CD4-positive, alpha-beta T cell treated with Interleukin-4 for 1 hour (primary cell): Measurements from ENCODE around the gene DENND5B.
A peak's percentile ranks its signal among the peaks of the same experiment; 100 is the strongest.

Experiments
- DNase-seq, 2 donors: peaks; one replicate each; pipeline ENCODE4 v3.0.0-alpha.2; 2020 to 2022

Gene DENND5B

GRCh38 chr12:31368666-31369361 lies 222.1 kb downstream of the DENND5B start:
- no peak for DNase-seq

DNA sequence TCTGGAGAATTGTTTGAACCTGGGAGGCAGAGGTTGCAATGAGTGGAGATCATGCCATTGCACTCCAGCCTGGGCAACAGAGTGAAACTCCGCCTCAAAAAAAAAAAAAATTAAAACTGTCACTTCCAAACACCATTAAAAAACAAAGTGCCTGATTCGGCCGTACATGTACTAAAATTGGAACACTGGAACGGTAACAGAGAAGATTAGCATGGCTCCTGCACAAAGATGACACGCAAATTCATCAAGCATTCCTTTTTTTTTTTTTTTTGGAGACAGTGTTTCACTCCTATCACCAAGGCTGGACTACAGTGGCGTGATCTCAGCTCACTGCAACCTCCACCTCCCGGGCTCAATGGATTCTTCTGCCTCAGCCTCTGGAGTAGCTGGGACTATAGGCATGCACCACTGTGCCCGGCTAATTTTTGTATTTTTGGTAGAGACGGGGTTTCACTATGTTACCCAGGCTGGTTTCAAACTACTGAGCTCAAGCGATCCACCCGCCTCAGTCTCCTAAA lies 224.8 kb downstream of the DENND5B start:
- no peak for DNase-seq

- DNase-seq, result no peak
Measured at GRCh38 chr12:31363831-31364230, 227.1 kb downstream of the DENND5B start.

GRCh38 chr12:31363416-31363809 lies 227.5 kb downstream of the DENND5B start:
- no peak for DNase-seq

DNA sequence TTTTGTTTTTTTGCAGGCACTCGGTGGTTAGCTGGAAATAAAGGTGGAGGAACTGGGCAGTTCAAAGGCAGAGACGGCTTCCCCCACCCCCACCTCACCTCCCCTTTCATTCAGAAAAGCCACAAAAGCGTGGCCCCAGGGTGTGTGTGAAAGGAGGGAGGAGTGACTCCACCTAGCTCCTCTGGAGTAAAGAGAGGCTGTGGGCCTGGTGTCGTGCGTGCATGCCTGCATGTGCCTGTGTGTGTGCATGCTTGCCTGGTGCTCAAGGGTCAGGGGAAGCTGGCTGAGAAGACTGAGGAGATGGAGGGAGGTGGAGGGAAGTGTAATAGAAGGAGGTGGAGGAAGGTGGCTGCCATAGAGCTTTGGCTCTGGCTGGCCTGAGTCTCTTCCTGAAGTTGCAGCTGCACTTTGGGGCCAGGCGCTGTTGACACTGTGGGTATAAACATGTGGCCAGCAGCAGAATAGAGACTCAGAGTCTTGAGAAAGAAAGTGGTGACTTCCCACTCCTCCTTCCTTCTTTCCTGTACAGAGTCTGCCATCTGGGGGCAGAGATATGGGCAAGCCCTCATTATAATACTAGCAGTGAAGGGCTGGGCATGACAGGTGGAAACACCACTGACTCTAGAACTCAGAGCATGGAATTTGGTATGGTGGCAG lies 228.0 kb downstream of the DENND5B start:
- DNase-seq, result peak; percentile 21

DNA sequence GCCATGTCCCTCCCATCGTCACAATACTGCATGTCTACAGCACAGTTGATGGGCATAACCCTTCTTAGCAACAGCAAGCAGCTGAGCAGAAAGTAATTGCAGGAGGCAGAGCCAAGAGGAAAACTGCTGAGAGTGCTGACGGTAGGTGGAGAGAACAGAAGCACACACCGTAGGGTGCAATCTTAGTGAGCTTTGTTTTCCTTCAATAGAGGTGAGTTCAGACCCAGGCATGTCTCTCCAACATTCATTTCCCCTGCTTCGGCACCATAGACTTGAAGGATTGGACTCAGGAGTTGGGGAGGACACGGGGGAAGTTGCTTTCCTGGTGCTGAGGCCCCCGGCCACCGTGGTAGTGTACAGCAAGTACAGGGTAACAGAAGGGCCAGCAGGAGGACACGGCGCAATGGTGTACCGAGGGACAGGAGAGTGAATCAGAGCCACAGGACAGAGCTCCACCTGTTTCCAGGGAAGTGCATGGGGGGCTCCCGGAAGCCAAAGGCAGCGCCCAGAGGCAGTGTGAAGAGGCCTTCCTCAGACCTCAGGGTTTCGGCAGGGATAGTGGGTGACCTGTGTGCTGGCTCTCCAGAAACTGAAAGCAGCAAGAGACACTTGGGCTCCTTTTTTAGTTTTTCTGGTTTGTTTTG lies 228.7 kb downstream of the DENND5B start:
- no peak for DNase-seq

GRCh38 chr12:31361730-31362114 lies 229.2 kb downstream of the DENND5B start:
- no peak for DNase-seq

DNA sequence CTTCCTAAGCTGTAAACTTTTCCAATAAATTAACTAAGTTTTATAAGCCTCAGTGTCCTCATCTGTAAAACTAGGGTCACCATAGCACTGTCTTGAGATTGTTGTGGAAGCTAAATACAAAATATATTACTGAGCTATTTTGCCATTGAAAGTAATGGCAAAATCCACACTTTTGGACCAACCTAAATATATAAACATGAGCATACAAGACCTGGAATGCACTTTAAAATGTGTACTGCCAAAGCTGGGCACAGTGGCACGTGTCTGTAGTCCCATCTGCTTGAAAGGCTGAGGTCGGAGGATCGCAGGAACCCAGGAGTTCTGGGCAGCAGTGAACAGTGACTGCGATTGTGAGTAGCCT lies 235.2 kb downstream of the DENND5B start:
- no peak for DNase-seq

DNA sequence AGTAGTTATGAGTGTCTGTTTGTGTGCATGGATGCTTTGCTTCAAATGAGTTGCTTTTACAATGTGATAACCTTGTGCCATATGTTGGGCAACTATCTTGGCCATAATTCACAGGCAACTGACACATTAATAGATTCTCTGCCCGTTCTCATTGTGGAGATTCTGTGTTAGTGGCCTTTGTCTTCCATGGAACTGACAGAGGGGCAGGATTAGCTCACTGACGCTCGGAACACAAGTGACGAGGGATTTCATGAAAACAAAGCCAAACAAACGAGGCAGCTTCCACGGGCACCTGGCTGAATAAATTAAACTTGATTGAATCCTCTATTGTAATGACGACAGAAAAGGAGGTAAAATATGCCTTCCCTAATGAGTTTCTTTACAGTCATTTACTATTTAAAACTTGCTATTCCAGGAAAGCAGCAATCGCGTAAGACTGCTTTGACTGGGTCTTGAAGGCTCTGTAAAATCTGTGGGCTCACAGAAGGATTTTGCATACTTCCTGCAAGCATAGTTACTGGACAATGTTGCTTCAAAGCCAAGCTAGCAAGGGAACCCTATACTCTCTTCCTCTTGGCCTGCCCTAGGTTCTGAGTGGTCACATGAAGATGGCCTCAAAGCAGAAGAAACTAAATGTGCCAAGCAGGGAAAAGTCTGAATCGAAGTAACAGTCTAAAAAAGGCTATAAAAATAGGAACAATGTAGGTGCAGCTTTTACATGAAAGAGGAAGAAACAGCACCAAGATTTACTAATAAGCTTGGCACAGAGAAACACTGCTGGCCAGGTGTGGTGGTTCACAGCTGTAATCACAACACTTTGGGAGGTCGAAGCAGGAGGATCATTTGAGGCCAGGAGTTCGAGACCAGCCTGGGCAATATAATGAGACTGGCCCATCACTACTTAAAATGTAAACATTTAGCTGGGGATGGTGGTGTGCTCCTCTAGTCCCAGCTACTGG lies 236.9 kb downstream of the DENND5B start:
- no peak for DNase-seq

DNA sequence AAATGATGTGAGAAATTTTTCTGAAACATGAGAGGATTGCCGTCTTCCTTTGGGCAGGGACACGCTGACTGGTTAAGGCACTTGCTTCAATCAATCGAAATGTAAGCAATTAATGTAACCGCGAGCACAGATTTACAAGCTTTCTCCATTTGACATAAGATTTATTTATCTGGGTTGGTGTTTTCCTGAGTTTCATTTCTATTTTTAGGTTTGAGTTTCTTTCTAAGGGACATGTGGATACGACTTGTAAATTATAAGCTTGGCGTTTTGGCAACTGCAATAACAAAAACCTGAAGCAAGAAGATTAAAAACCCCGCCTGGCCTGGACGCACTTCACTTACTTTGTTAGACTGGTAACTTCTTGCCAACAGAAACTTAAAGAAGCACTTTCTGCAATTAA lies 244.7 kb downstream of the DENND5B start:
- no peak for DNase-seq

DNA sequence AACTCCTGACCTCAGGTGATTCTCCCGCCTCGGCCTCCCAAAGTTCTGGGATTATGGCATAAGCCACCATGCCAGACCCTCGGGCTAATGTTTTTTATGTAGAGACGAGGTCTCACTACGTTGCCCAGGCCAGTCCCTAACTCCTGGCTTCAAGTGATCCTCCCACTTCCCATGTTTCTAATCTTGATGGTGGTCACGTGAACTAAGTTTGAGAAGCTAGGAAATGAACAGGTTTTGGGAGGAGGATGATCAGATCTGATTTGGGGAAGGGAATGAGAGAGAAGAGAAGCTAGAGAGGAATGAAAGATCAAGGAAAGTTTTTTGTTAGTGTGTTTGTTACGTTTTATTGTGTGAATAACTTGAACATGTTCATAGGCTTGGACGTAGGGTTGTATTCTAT lies 247.8 kb downstream of the DENND5B start:
- DNase-seq, result no peak

GRCh38 chr12:31342286-31342685 lies 248.7 kb downstream of the DENND5B start:
- no peak for DNase-seq

DNA sequence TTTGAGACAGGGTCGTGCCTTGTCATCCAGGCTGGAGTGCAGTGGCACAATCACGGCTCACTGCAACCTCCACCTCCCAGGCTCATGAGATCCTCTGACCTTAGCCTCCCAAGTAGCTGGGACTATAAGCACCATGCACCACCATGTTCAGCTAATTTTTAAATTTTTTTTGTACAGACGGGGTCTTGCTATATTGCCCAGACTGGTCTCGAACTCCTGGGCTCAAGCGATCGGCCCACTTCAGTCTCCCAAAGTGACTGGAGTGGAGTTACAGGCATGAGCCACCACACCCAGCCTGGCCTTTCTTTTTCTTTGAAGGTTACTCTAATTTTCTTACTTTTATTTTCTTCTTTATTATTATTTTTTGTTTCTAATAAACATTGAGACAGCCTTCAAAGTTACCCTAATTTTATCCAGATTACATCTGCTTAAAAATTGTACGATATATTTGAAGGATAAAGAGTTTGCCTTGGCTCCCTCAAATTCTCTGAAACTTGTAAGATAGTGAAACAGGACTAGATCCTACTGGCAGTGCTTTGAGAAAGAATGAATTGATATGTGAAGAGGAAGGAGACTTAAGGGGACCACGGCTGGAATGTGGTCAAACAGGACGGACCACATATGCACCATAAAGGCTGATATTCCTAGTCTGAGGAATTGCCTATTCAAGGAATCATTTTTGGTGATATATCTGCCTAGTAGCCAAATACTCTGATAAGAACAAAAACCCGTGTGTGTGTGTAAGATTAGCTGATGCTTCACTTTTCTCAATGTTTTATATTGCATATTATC lies 250.9 kb downstream of the DENND5B start:
- DNase-seq, result no peak

GRCh38 chr12:31337952-31338351 lies 253.0 kb downstream of the DENND5B start:
- DNase-seq, result no peak
